Epidermal melanocyte (primary cell): ENCODE measurements around the gene EIF3A.
"Not testable (repeated sequence)": the region's sequence is repeated elsewhere in the genome, so short reads cannot be mapped to it uniquely, and the experiment has no call there.

Experiments
- DNase-seq: peaks from one replicate; pipeline ENCODE4 v3.0.0; 2011; ENCODE audit warnings: low spot score; ENCODE audit not compliant: insufficient read length

The EIF3A gene

GRCh38 chr10:119100434-119101238, 20.0 kb upstream of the EIF3A start:
- DNase-seq, result no peak

GRCh38 chr10:119098576-119098975, 18.0 kb upstream of the EIF3A start:
- DNase-seq, result no peak

- not testable (repeated sequence) for DNase-seq
These were observed 16.2 kb upstream of the EIF3A start for GRCh38 chr10:119096641-119097415.

- no peak for DNase-seq
These were observed 15.0 kb upstream of the EIF3A start for GRCh38 chr10:119095640-119096039.

GRCh38 chr10:119090968-119091367, 10.4 kb upstream of the EIF3A start:
- DNase-seq, result no peak

- no peak for DNase-seq
These were observed 9.6 kb upstream of the EIF3A start for GRCh38 chr10:119090026-119090795.

- no peak for DNase-seq
These were observed 6.8 kb upstream of the EIF3A start for GRCh38 chr10:119087271-119087882.

GRCh38 chr10:119084896-119085295, 4.3 kb upstream of the EIF3A start:
- DNase-seq, result no peak

- DNase-seq, result peak; percentile 70
These were observed 757 bp downstream of the EIF3A start for GRCh38 chr10:119079599-119080520.

GRCh38 chr10:119078422-119079179, 2.0 kb downstream of the EIF3A start:
- no peak for DNase-seq

GRCh38 chr10:119073584-119073983, 7.0 kb downstream of the EIF3A start:
- no peak for DNase-seq

- DNase-seq, result no peak
These were observed 10.0 kb downstream of the EIF3A start for GRCh38 chr10:119070395-119071165.

- DNase-seq, result no peak
These were observed 18.7 kb downstream of the EIF3A start for GRCh38 chr10:119061926-119062325.

- no peak for DNase-seq
These were observed 19.3 kb downstream of the EIF3A start for GRCh38 chr10:119061352-119061751.

GRCh38 chr10:119060107-119060506, 20.5 kb downstream of the EIF3A start:
- no peak for DNase-seq

GRCh38 chr10:119059557-119059956, 21.1 kb downstream of the EIF3A start:
- DNase-seq, result no peak

GRCh38 chr10:119058010-119058409, 22.6 kb downstream of the EIF3A start:
- DNase-seq, result no peak

GRCh38 chr10:119055472-119055871, 25.1 kb downstream of the EIF3A start:
- no peak for DNase-seq

- DNase-seq, result no peak
These were observed 28.8 kb downstream of the EIF3A start for GRCh38 chr10:119051775-119052174.
